H1 (cell line): Measurements from ENCODE around the gene IQCE. TPM values are rescaled to one million over a fixed set of nuclear protein-coding genes. Genes with fewer than 3 reads are reported as not detected.

Experiments
- CBX8 ChIP-seq: fragments of 300-800, 300-1000 bp; sonication (generic); IDR thresholded peaks from 2 replicates; pipeline ENCODE4 v1.7.1; 2016; ENCODE audit warnings: low read depth, low read length, borderline replicate concordance
- CHD2 ChIP-seq: IDR thresholded peaks from 2 replicates; pipeline ENCODE4 v1.6.1; 2012; ENCODE audit warnings: low read length, improper control_type of control experiment
- CHD7 ChIP-seq: fragments of 300-600 bp; sonication (generic); IDR thresholded peaks from 2 replicates; pipeline ENCODE4 v1.7.1; 2012; ENCODE audit warnings: low read length, moderate library complexity, mild to moderate bottlenecking, inconsistent platforms; ENCODE audit not compliant: insufficient replicate concordance
- E2F6 ChIP-seq: IDR thresholded peaks from 2 replicates; pipeline ENCODE4 v1.6.1; 2012; ENCODE audit warnings: inconsistent platforms
- NANOG ChIP-seq: IDR thresholded peaks from 2 replicates; pipeline ENCODE4 v1.6.1; 2011; ENCODE audit warnings: low read length, low read depth, mild to moderate bottlenecking, inconsistent platforms; ENCODE audit not compliant: insufficient read depth, poor library complexity, severe bottlenecking
- POLR2A ChIP-seq, 2 experiments: IDR thresholded peaks; 1 replicate in 1 of 2; 2 replicates in 1 of 2; pipeline ENCODE4 v1.6.1; 2011; ENCODE audit warnings: low read depth in 2 of 2, low read length in 2 of 2, mild to moderate bottlenecking in 2 of 2; ENCODE audit errors: control extremely low read depth in 1 of 2
- POLR2AphosphoS5 ChIP-seq: IDR thresholded peaks from 2 replicates; pipeline ENCODE4 v1.6.1; 2011; ENCODE audit warnings: low read depth, low read length
- SIRT6 ChIP-seq: IDR thresholded peaks from one replicate; pipeline ENCODE4 v1.7.1; 2012; ENCODE audit warnings: low read length, inconsistent platforms
- SIX5 ChIP-seq: IDR thresholded peaks from 2 replicates; pipeline ENCODE4 v1.6.1; 2011; ENCODE audit warnings: mild to moderate bottlenecking, low read depth, low read length
- TAF1 ChIP-seq: IDR thresholded peaks from 2 replicates; pipeline ENCODE4 v1.6.1; 2011; ENCODE audit warnings: mild to moderate bottlenecking, low read depth, low read length
- TEAD4 ChIP-seq: IDR thresholded peaks from 2 replicates; pipeline ENCODE4 v1.6.1; 2012; ENCODE audit warnings: low read depth, low read length, inconsistent platforms, mixed read lengths
- polyA plus RNA-seq, 7 experiments: library from polyadenylated mRNA; depleted of rRNA in 3 of 7; stranded (reverse) in 5 of 7; unstranded in 2 of 7; fragments of >200 nt in 5 of 7; fragments of 200-250 nt in 2 of 7; gene quantifications; 1 replicate in 5 of 7; 2 replicates in 1 of 7; 4 replicates in 1 of 7; pipeline versions ENCODE4 v1.2.1 to v1.2.3, GENCODE V29; 2011 to 2013; ENCODE audit warnings: missing spikeins in 2 of 7, mixed read lengths in 2 of 7
- total RNA-seq: library from RNA; stranded (reverse); fragmentation: NEBNext Ultra II Directional; extraction: Animal tissue kit (Norgen Biotek cat#: 25700); gene quantifications from 2 replicates; pipeline ENCODE4 v1.2.1, GENCODE V29; 2021

IQCE gene
- total and polyA plus RNA-seq, 2 of the 8 experiments (the other 6 are each of a cell fraction or from before 2014, with no cell fraction given), result 2.2 to 4.9 TPM

DNA sequence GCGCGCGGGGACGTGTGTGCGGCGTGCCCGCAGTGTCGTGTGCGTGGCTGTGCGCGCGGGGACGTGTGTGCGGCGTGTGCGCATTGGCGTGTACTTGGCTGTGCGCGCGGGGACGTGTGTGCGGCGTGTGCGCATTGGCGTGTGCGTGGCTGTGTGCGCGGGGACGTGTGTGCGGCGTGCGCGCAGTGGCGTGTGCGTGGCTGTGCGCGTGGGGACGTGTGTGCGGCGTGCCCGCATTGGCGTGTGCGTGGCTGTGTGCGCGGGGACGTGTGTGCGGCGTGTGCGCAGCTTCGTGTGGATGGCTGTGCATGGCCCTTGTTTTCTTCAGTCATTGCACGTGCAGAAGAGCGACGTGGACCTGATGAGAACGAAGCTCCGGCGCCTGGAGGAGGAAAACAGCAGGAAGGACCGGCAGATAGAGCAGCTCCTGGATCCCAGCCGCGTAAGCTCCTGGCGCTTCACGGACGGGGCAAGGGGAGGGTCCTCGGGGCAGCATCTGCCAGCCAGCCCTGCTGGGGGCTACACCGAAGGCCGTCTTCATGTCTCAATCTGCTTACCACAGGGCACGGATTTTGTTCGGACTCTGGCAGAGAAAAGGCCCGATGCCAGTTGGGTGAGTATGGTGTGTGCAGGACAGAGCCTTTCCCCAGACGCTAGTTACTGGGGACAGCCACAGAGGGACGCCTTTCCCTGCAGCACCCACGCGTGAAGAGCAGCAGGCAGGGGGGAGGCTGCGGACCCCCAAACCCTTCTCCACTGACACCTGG is 19.3 kb downstream of the IQCE start (continued):
- TF ChIP-seq CHD7 (no peak), TAF1 (no peak), POLR2AphosphoS5 (no peak), E2F6 (no peak), SIRT6 (no peak), CBX8 (no peak), POLR2A (IDR thresholded peaks at IDR 0.05; ENCODE audit: control extremely low read depth in 1 of 2, low read depth in 2 of 2, low read length in 2 of 2) (no peak), CHD2 (no peak), TEAD4 (no peak), SIX5 (no peak), NANOG (no peak)
